Fibroblast of villous mesenchyme (primary cell): ENCODE data around the gene ELMOD3. TPM values are rescaled to one million over a fixed set of nuclear protein-coding genes. Genes with fewer than 3 reads are reported as not detected.
"Not testable (repeated sequence)": the region's sequence is repeated elsewhere in the genome, so short reads cannot be mapped to it uniquely, and the experiment has no call there.

Experiments used
- DNase-seq: peaks from one replicate; pipeline ENCODE4 v3.0.0-alpha.2; 2010; ENCODE audit warnings: low read depth
- H3K4me3 ChIP-seq: 2 replicates; pipeline ENCODE4 v1.5.1; 2011; ENCODE audit warnings: low read depth, mild to moderate bottlenecking, low read length
- CTCF ChIP-seq: IDR thresholded peaks from 2 replicates; pipeline ENCODE4 v1.5.1; 2012; ENCODE audit warnings: low read depth, mild to moderate bottlenecking, low read length; ENCODE audit not compliant: insufficient read depth
- total RNA-seq: library from RNA; depleted of rRNA; stranded (reverse); fragments of >200 nt; gene quantifications from 2 replicates; pipeline ENCODE4 v1.2.3, GENCODE V29; 2012

The ELMOD3 gene
- total RNA-seq, 1 donor = 19.4 TPM

GRCh38 chr2:85405201-85406059 lies 50.9 kb downstream of the ELMOD3 start:
- TF ChIP-seq CTCF = no peak
- peak; percentile 39 for DNase-seq
- H3K4me3 ChIP-seq = no peak overlapping the region

GRCh38 chr2:85409845-85410583 lies 55.4 kb downstream of the ELMOD3 start, which contains the start of gene CAPG:
Gene CAPG (minus strand): TSS chr2:85410366. CDS start chr2:85402145, 8,221 bp downstream.
- H3K4me3 ChIP-seq = no peak within 1 kb of the TSS
- TF ChIP-seq CTCF = no peak
- no peak for DNase-seq

- no peak for TF ChIP-seq CTCF
- H3K4me3 ChIP-seq = no peak overlapping the region
- no peak for DNase-seq
These were observed 56.2 kb downstream of the ELMOD3 start for GRCh38 chr2:85410584-85411404.

- no peak for TF ChIP-seq CTCF
- no peak for DNase-seq
- H3K4me3 ChIP-seq = no peak overlapping the region
These were observed 56.8 kb downstream of the ELMOD3 start for GRCh38 chr2:85411405-85411748.

GRCh38 chr2:85413592-85414420 lies 59.2 kb downstream of the ELMOD3 start:
- DNase-seq = peak; percentile 54
- peak overlapping the region; percentile 72 for H3K4me3 ChIP-seq
- no peak for TF ChIP-seq CTCF

GRCh38 chr2:85414421-85414759 lies 59.8 kb downstream of the ELMOD3 start:
- H3K4me3 ChIP-seq = peak overlapping the region; percentile 72

More at GRCh38 chr2:85414421-85414759, 59.8 kb downstream of the ELMOD3 start:
- DNase-seq = not testable (repeated sequence)
